HepG2 (cell line): Measurements from ENCODE around the gene SLC25A45. TPM values are rescaled to one million over a fixed set of nuclear protein-coding genes. Genes with fewer than 3 reads are reported as not detected.

ENCODE experiments used
- ARNT ChIP-seq: fragments of 450-650 bp; IDR thresholded peaks from 2 replicates; pipeline ENCODE4 v1.6.1; 2017
- ATM ChIP-seq: fragments of 450-650 bp; IDR thresholded peaks from 2 replicates; pipeline ENCODE4 v1.7.1; 2017; ENCODE audit warnings: mild to moderate bottlenecking, borderline replicate concordance
- DZIP1 ChIP-seq: sonication (generic); formaldehyde crosslinking; IDR thresholded peaks from 2 replicates; pipeline ENCODE4 v1.5.0; 2020; ENCODE audit warnings: mild to moderate bottlenecking, missing genetic modification reagents
- FLYWCH1 ChIP-seq: sonication (generic); formaldehyde crosslinking; IDR thresholded peaks from 2 replicates; pipeline ENCODE4 v1.8.1; 2023; ENCODE audit warnings: mild to moderate bottlenecking, missing genetic modification reagents
- HMGXB3 ChIP-seq: sonication (generic); formaldehyde crosslinking; IDR thresholded peaks from 2 replicates; pipeline ENCODE4 v1.4.0; 2020; ENCODE audit warnings: missing genetic modification reagents, borderline replicate concordance
- HNRNPUL1 ChIP-seq: fragments of 200-400 bp; formaldehyde crosslinking; IDR thresholded peaks from 2 replicates; pipeline ENCODE4 v1.6.1; 2017; ENCODE audit warnings: low read depth, mild to moderate bottlenecking, low read length, moderate library complexity
- KAT8 ChIP-seq: IDR thresholded peaks from 2 replicates; pipeline ENCODE4 v1.6.1; 2016; ENCODE audit warnings: missing genetic modification reagents, missing compliant biosample characterization
- LRRFIP1 ChIP-seq: sonication (generic); formaldehyde crosslinking; conservative IDR thresholded peaks from 2 replicates; pipeline ENCODE4 v1.4.0; 2020; ENCODE audit warnings: missing genetic modification reagents
- MXI1 ChIP-seq: IDR thresholded peaks from 3 replicates; pipeline ENCODE4 v1.6.1; 2012; ENCODE audit warnings: low read depth, low read length, inconsistent platforms, borderline replicate concordance
- SAFB2 ChIP-seq: sonication (generic); formaldehyde crosslinking; IDR thresholded peaks from 2 replicates; pipeline ENCODE4 v1.5.1; 2020; ENCODE audit warnings: missing genetic modification reagents, low read depth, mild to moderate bottlenecking, borderline replicate concordance
- SMARCC2 ChIP-seq: fragments of 450-650 bp; IDR thresholded peaks from 2 replicates; pipeline ENCODE4 v1.6.1; 2017; ENCODE audit warnings: antibody characterized with exemption, mild to moderate bottlenecking
- THAP11 ChIP-seq: IDR thresholded peaks from 2 replicates; pipeline ENCODE4 v1.6.1; 2016; ENCODE audit warnings: missing biosample characterization, missing genetic modification reagents
- ZC3H4 ChIP-seq: sonication (generic); formaldehyde crosslinking; IDR thresholded peaks from 2 replicates; pipeline ENCODE4 v1.4.0; 2020; ENCODE audit warnings: missing genetic modification reagents, borderline replicate concordance
- ZFX ChIP-seq: sonication (generic); formaldehyde crosslinking; IDR thresholded peaks from 2 replicates; pipeline ENCODE4 v1.4.0; 2020; ENCODE audit warnings: mild to moderate bottlenecking, low read depth, missing genetic modification reagents, moderate library complexity
- ZNF451 ChIP-seq: sonication (generic); formaldehyde crosslinking; IDR thresholded peaks from 2 replicates; pipeline ENCODE4 v1.5.0; 2020; ENCODE audit warnings: mild to moderate bottlenecking, missing genetic modification reagents
- ZNF567 ChIP-seq: sonication (generic); formaldehyde crosslinking; IDR thresholded peaks from 2 replicates; pipeline ENCODE4 v1.8.1; 2023; ENCODE audit warnings: mild to moderate bottlenecking, missing genetic modification reagents, borderline replicate concordance
- ZNF788 ChIP-seq: sonication (generic); formaldehyde crosslinking; IDR thresholded peaks from 2 replicates; pipeline ENCODE4 v1.5.0; 2020; ENCODE audit warnings: mild to moderate bottlenecking, missing genetic modification reagents, borderline replicate concordance
- polyA plus RNA-seq, 8 experiments: library from polyadenylated mRNA; depleted of rRNA in 3 of 8; stranded (reverse) in 7 of 8; unstranded in 1 of 8; fragments of >200 nt; fragmentation: Illumina TruSeq in 4 of 8; extraction: Trizol in 4 of 8; gene quantifications; 2 replicates each; pipeline versions ENCODE4 v1.2.1 to v1.2.3, GENCODE V29; 2011 to 2016; ENCODE audit warnings: low read depth in 4 of 8, missing spikeins in 1 of 8, mixed read lengths in 1 of 8; ENCODE audit not compliant: insufficient read depth in 1 of 8
- total RNA-seq, 5 experiments: library from RNA; depleted of rRNA; stranded (reverse); fragments of >200 nt; fragmentation: Illumina TruSeq; extraction: Trizol; gene quantifications; 2 replicates each; pipeline ENCODE4 v1.2.3, GENCODE V29; 2016; ENCODE audit warnings: low read depth in 1 of 5
- TF ChIP-seq, protein P1 (sequence below): IDR thresholded peaks from 2 replicates; pipeline ENCODE4 v1.6.1; 2016

Gene SLC25A45
- total and polyA plus RNA-seq, 2 of the 13 experiments (the other 11 are each of a cell fraction or from before 2014, with no cell fraction given): 1.2 to 3.4 TPM

GRCh38 chr11:65420979-65421793 lies 38.7 kb upstream of the SLC25A45 start (continued):
- TF ChIP-seq FLYWCH1 (no peak), ZNF451 (no peak; the same call in 1 of the 2 replicates), KAT8 (CRISPR knock-in tag) (peak; percentile 59), ZC3H4 (peak; percentile 88), SMARCC2 (no peak), HNRNPUL1 (no peak), ZFX (CRISPR knock-in tag) (peak; percentile 67; the same call in 1 of the 2 replicates), DZIP1 (CRISPR knock-in tag) (no peak), LRRFIP1 (CRISPR knock-in tag) (no peak), ZNF567 (CRISPR knock-in tag) (no peak), HMGXB3 (no peak; the same call in none of the 2 replicates), ATM (no peak), MXI1 (peak; percentile 26; the same call in 1 of the 3 replicates), ARNT (no peak), SAFB2 (CRISPR knock-in tag) (no peak; the same call in 1 of the 2 replicates), ZNF788 (CRISPR knock-in tag) (peak; percentile 81; the same call in 1 of the 2 replicates), THAP11 (CRISPR knock-in tag) (peak; percentile 67; the same call in 1 of the 2 replicates)
- TF ChIP-seq, protein P1, sequence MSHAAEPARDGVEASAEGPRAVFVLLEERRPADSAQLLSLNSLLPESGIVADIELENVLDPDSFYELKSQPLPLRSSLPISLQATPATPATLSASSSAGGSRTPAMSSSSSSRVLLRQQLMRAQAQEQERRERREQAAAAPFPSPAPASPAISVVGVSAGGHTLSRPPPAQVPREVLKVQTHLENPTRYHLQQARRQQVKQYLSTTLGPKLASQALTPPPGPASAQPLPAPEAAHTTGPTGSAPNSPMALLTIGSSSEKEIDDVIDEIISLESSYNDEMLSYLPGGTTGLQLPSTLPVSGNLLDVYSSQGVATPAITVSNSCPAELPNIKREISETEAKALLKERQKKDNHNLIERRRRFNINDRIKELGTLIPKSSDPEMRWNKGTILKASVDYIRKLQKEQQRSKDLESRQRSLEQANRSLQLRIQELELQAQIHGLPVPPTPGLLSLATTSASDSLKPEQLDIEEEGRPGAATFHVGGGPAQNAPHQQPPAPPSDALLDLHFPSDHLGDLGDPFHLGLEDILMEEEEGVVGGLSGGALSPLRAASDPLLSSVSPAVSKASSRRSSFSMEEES (CRISPR knock-in tag): peak; percentile 100
